GM23248 (cell line): ENCODE data around the gene PARD3B. TPM values are rescaled to one million over a fixed set of nuclear protein-coding genes. Genes with fewer than 3 reads are reported as not detected.
A peak's percentile ranks its signal among the peaks of the same experiment; 100 is the strongest.

Source experiments
- DNase-seq: peaks from one replicate; pipeline ENCODE4 v3.0.0-alpha.2; 2015
- H2AFZ ChIP-seq: fragments of 200-600 bp; sonication (generic); 2 replicates; pipeline ENCODE4 v1.6.1; 2016; ENCODE audit warnings: antibody characterized with exemption
- H3F3A ChIP-seq: fragments of 200-600 bp; sonication (generic); 2 replicates; pipeline ENCODE4 v1.6.1; 2016; ENCODE audit warnings: mild to moderate bottlenecking, antibody characterized with exemption, mixed run types; ENCODE audit not compliant: insufficient read depth
- H3K27ac ChIP-seq: fragments of 200-600 bp; sonication (generic); 2 replicates; pipeline ENCODE4 v1.5.1; 2016; ENCODE audit warnings: mild to moderate bottlenecking
- H3K27me3 ChIP-seq: fragments of 200-600 bp; sonication (generic); replicated peaks from 2 replicates; pipeline ENCODE4 v1.6.1; 2016; ENCODE audit warnings: mild to moderate bottlenecking; ENCODE audit not compliant: insufficient read depth
- H3K36me3 ChIP-seq: fragments of 200-600 bp; sonication (generic); 2 replicates; pipeline ENCODE4 v1.6.1; 2016; ENCODE audit warnings: low read depth, mild to moderate bottlenecking
- H3K4me1 ChIP-seq: fragments of 200-600 bp; sonication (generic); 2 replicates; pipeline ENCODE4 v1.6.1; 2016; ENCODE audit warnings: mild to moderate bottlenecking; ENCODE audit not compliant: insufficient read depth
- H3K4me2 ChIP-seq: fragments of 200-600 bp; sonication (generic); one replicate; pipeline ENCODE4 v1.6.1; 2016; ENCODE audit warnings: mild to moderate bottlenecking; ENCODE audit not compliant: unreplicated experiment
- H3K4me3 ChIP-seq: fragments of 200-600 bp; sonication (generic); 2 replicates; pipeline ENCODE4 v1.5.1; 2016; ENCODE audit warnings: mild to moderate bottlenecking
- H3K79me2 ChIP-seq: fragments of 200-600 bp; sonication (generic); 2 replicates; pipeline ENCODE4 v1.6.1; 2016; ENCODE audit warnings: mild to moderate bottlenecking; ENCODE audit not compliant: insufficient read depth
- H3K9ac ChIP-seq: fragments of 200-600 bp; sonication (generic); 2 replicates; pipeline ENCODE4 v1.6.1; 2016; ENCODE audit warnings: mild to moderate bottlenecking
- H3K9me2 ChIP-seq: fragments of 200-600 bp; sonication (generic); 2 replicates; pipeline ENCODE4 v1.6.1; 2016; ENCODE audit warnings: mixed run types, mild to moderate bottlenecking, moderate library complexity; ENCODE audit not compliant: insufficient read depth
- H3K9me3 ChIP-seq: fragments of 200-600 bp; sonication (generic); one replicate; pipeline ENCODE4 v1.6.1; 2017; ENCODE audit warnings: low read depth
- H4K20me1 ChIP-seq: fragments of 200-600 bp; sonication (generic); 2 replicates; pipeline ENCODE4 v1.6.0; 2016; ENCODE audit not compliant: insufficient read depth
- EZH2 ChIP-seq: fragments of 200-600 bp; sonication (generic); IDR thresholded peaks from 2 replicates; pipeline ENCODE4 v1.6.1; 2018; ENCODE audit warnings: antibody characterized with exemption, mild to moderate bottlenecking; ENCODE audit not compliant: insufficient read depth, poor library complexity, severe bottlenecking
- EZH2phosphoT487 ChIP-seq: fragments of 200-600 bp; sonication (generic); IDR thresholded peaks from 2 replicates; pipeline ENCODE4 v1.6.1; 2018; ENCODE audit warnings: antibody characterized with exemption, moderate library complexity, mild to moderate bottlenecking, low read depth; ENCODE audit not compliant: insufficient read depth
- WGBS, 2 experiments: methylation state at CpG; one replicate each; pipeline ENCODE4 v1.1.6; 2015 to 2017; ENCODE audit warnings: low lambda C conversion rate in 2 of 2, low coverage in 1 of 2; ENCODE audit errors: missing lambda C conversion rate in 2 of 2; 5-methylcytosine and 5-hydroxymethylcytosine counted together
- in situ Hi-C: fragments of 300-500 bp; cut with MboI; formaldehyde crosslinking; loops from 2 replicates; pipeline ENCODE4 v1.15.0; 2020
- polyA plus RNA-seq: library from polyadenylated mRNA; unstranded; fragments of >200 nt; fragmentation: Nextera tagmentation; extraction: Ambion mirVana; gene quantifications from 2 replicates; pipeline ENCODE4 v1.2.1, GENCODE V29; 2016
- total RNA-seq: library from RNA; depleted of rRNA; stranded (reverse); fragments of >200 nt; shearing (Covaris generic); gene quantifications from 2 replicates; pipeline ENCODE4 v1.2.3, GENCODE V29; 2014

Gene PARD3B
- total and polyA plus RNA-seq, 2 experiments from 2014 or later, result 2.5 to 6.9 TPM

DNA sequence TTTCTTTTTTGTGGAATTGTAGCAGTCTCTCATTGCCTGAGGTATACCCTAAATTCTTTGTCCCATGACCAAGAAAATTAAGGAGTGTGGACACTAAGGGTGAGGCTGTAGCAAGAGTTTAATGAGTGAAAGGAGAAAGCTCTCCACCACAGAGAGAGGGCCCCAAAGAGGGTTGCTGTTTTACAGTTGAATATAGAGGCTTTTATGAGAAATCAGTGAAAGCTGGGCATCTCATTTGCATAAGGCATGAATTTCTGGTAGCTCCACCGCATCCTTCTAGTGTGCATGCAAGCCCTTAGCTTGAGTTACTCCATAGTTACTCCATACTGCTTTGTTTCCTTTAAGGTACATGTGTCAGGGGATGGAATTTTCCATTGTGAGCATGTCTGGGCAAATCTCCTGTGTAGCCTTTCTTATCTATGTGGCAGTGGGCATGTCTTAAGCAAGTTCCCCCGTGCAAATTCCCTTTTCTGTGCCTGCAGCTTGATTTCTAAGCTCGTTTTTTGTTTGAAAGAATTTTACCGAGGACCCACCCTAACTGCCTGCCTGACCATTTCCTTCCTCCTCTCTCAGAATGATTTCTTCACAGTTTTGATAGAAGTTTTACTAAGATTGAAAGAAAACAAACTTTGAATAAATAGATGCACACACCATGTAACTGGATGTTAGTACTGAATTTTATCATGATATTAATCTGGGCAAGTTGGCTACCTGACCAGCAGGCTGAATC lies 218.9 kb downstream of the PARD3B start:
- H3K9me2 ChIP-seq, result no peaks in the 10 kb centered on the region
- H4K20me1 ChIP-seq, result no peaks in the 10 kb centered on the region
- H3K9ac ChIP-seq, result no peak overlapping the region
- H3K4me1 ChIP-seq, result no peaks in the 10 kb centered on the region
- in situ Hi-C loops, result no loop called here
- H3F3A ChIP-seq, result no peaks in the 10 kb centered on the region
- H3K79me2 ChIP-seq, result no peaks in the 10 kb centered on the region
- WGBS, 2 experiments, result 74 to 75% methylated on average over 4 of the region's 4 CpGs
- H3K9me3 ChIP-seq, result no peaks in the 10 kb centered on the region
- H3K4me2 ChIP-seq, result no peak overlapping the region
- no peak overlapping the region for H3K27ac ChIP-seq
- H2AFZ ChIP-seq, result no peak overlapping the region
- no peaks in the 10 kb centered on the region for H3K27me3 ChIP-seq
- H3K36me3 ChIP-seq, result no peaks in the 10 kb centered on the region
- no peak for DNase-seq
- no peak overlapping the region for H3K4me3 ChIP-seq
- TF ChIP-seq EZH2phosphoT487, result no peak
- no peak for TF ChIP-seq EZH2

DNA sequence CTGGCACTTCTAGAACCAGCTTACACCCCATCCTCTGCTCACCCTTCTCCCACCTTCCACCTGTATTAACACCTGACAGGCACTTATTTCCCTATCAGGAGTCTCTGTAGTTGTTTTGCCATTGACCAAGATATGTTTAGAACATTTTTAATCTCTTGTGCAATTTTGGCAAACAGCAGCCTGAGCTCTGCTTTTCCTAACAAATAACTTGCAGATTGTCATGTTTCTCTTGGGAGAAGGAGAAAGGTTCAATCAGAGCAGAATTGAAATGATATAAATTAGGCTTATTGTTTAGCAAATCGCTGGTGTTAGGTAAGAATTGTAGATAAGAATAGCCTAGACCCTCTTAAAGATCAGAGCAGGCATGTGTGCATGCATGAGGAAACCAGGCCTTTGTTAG lies 225.5 kb downstream of the PARD3B start:
- 36 to 42% methylated on average over 1 of the region's 1 CpG for WGBS, 2 experiments
- no peak for DNase-seq

GRCh38 chr2:204771721-204772120 lies 226.4 kb downstream of the PARD3B start:
- Histone ChIP-seq H3K4me3 (no peak overlapping the region), H3K79me2 (no peaks in the 10 kb centered on the region), H3K36me3 (no peaks in the 10 kb centered on the region), H3K9me2 (no peaks in the 10 kb centered on the region), H3K9ac (no peak overlapping the region), H3K9me3 (no peaks in the 10 kb centered on the region), H3K4me2 (no peak overlapping the region), H3K27ac (no peak overlapping the region), H3K4me1 (no peaks in the 10 kb centered on the region), H2AFZ (no peak overlapping the region), H3K27me3 (no peaks in the 10 kb centered on the region), H4K20me1 (no peaks in the 10 kb centered on the region), H3F3A (no peaks in the 10 kb centered on the region; the same call in 1 of the 2 replicates)
- DNase-seq, result peak; percentile 6
- in situ Hi-C loops, result no loop called here
- TF ChIP-seq EZH2phosphoT487 (no peak), EZH2 (no peak)

More for the DNA sequence above, 225.5 kb downstream of the PARD3B start:
- H3K79me2 ChIP-seq, result no peaks in the 10 kb centered on the region
- no peak overlapping the region for H2AFZ ChIP-seq
- in situ Hi-C loops, result no loop called here
- H3K27ac ChIP-seq, result no peak overlapping the region
- H3F3A ChIP-seq, result no peaks in the 10 kb centered on the region
- no peak overlapping the region for H3K4me2 ChIP-seq
- TF ChIP-seq EZH2 (no peak), EZH2phosphoT487 (no peak)
- no peaks in the 10 kb centered on the region for H3K27me3 ChIP-seq
- H3K4me3 ChIP-seq, result no peak overlapping the region
- no peaks in the 10 kb centered on the region for H4K20me1 ChIP-seq
- H3K9ac ChIP-seq, result no peak overlapping the region
- H3K9me2 ChIP-seq, result no peaks in the 10 kb centered on the region
- H3K4me1 ChIP-seq, result no peaks in the 10 kb centered on the region
- H3K36me3 ChIP-seq, result no peaks in the 10 kb centered on the region
- H3K9me3 ChIP-seq, result no peaks in the 10 kb centered on the region

DNA sequence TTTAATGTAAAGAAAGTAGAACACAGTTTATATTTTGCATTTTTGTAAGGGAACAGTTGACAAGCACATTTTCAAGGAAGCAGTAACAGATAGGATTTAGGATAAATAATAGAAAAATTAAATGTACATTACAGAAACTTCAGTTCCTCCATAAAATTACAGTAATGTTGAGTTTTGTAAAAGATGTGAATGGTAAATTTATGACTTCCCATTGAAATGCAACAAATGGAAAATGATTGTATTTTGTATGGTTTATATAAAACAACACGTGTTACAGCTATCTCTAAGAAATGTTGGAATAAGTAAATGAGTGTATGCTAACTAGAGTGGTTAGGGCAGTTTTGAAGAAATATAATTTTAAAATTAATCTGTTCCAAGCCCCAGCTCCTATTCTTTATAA lies 227.3 kb downstream of the PARD3B start:
- H3K36me3 ChIP-seq, result no peaks in the 10 kb centered on the region
- H3K9me2 ChIP-seq, result no peaks in the 10 kb centered on the region
- H4K20me1 ChIP-seq, result no peaks in the 10 kb centered on the region
- no peak overlapping the region for H3K4me2 ChIP-seq
- TF ChIP-seq EZH2phosphoT487, result no peak
- no peak for TF ChIP-seq EZH2
- H3F3A ChIP-seq, result no peaks in the 10 kb centered on the region; the same call in 1 of the 2 replicates
- H3K27ac ChIP-seq, result no peak overlapping the region
- DNase-seq, result no peak
- H3K9ac ChIP-seq, result no peak overlapping the region
- in situ Hi-C loops, result no loop called here
- no peak overlapping the region for H2AFZ ChIP-seq
- H3K4me1 ChIP-seq, result no peaks in the 10 kb centered on the region
- H3K27me3 ChIP-seq, result no peaks in the 10 kb centered on the region
- no peaks in the 10 kb centered on the region for H3K9me3 ChIP-seq
- no peaks in the 10 kb centered on the region for H3K79me2 ChIP-seq
- WGBS, 2 experiments, result 67 to 74% methylated on average over 1 of the region's 1 CpG
- no peak overlapping the region for H3K4me3 ChIP-seq

GRCh38 chr2:204775766-204776165 lies 230.5 kb downstream of the PARD3B start:
- in situ Hi-C loops, result no loop called here
- Histone ChIP-seq H3K9me3 (no peaks in the 10 kb centered on the region), H3F3A (no peaks in the 10 kb centered on the region; the same call in 1 of the 2 replicates), H3K4me3 (no peak overlapping the region), H3K9ac (no peak overlapping the region), H3K4me1 (no peaks in the 10 kb centered on the region), H4K20me1 (no peaks in the 10 kb centered on the region), H3K27ac (no peak overlapping the region), H3K36me3 (no peaks in the 10 kb centered on the region), H3K27me3 (no peaks in the 10 kb centered on the region), H3K79me2 (no peaks in the 10 kb centered on the region), H2AFZ (no peak overlapping the region), H3K9me2 (no peaks in the 10 kb centered on the region), H3K4me2 (no peak overlapping the region)
- TF ChIP-seq EZH2 (no peak), EZH2phosphoT487 (no peak)
- DNase-seq, result no peak
